ENCODE measurements around the gene IRF8. TPM values are rescaled to one million over a fixed set of nuclear protein-coding genes. Genes with fewer than 3 reads are reported as not detected.

IRF8 gene
- total RNA-seq, 1 donor from 2014 or later = 1.5 TPM

GRCh38 chr16:85963753-85964285 is 64.9 kb downstream of the IRF8 start:
- TF ChIP-seq CTCF (IDR thresholded peaks at IDR 0.05; ENCODE audit: unreplicated experiment) = no peak

GRCh38 chr16:85965125-85965524 is 66.2 kb downstream of the IRF8 start:
- peaks cover 1% of the 10 kb centered on the region for H3K27me3 Mint-ChIP-seq (ENCODE audit: unreplicated experiment)
- no peak overlapping the region for H3K4me3 Mint-ChIP-seq (ENCODE audit: unreplicated experiment)
- H3K9me3 Mint-ChIP-seq (ENCODE audit: unreplicated experiment) = no peaks in the 10 kb centered on the region

More at GRCh38 chr16:85963753-85964285, 64.9 kb downstream of the IRF8 start:
- no peak for DNase-seq (ENCODE audit: low spot score)
- H3K4me3 Mint-ChIP-seq (ENCODE audit: unreplicated experiment) = no peak overlapping the region
- no peaks in the 10 kb centered on the region for H3K4me1 Mint-ChIP-seq (ENCODE audit: unreplicated experiment)
- no peaks in the 10 kb centered on the region for H3K36me3 Mint-ChIP-seq (ENCODE audit: low read depth, unreplicated experiment)
- H3K27me3 Mint-ChIP-seq (ENCODE audit: unreplicated experiment) = peaks cover 1% of the 10 kb centered on the region
- no peaks in the 10 kb centered on the region for H3K9me3 Mint-ChIP-seq (ENCODE audit: unreplicated experiment)
- no peak overlapping the region for H3K27ac Mint-ChIP-seq (ENCODE audit: unreplicated experiment)

GRCh38 chr16:85967111-85967510 is 68.1 kb downstream of the IRF8 start:
- Mint-ChIP-seq H3K36me3 (ENCODE audit: low read depth, unreplicated experiment) (peaks cover 4% of the 10 kb centered on the region), H3K27me3 (ENCODE audit: unreplicated experiment) (peaks cover 1% of the 10 kb centered on the region), H3K9me3 (ENCODE audit: unreplicated experiment) (no peaks in the 10 kb centered on the region), H3K4me3 (ENCODE audit: unreplicated experiment) (no peak overlapping the region), H3K27ac (ENCODE audit: unreplicated experiment) (no peak overlapping the region), H3K4me1 (ENCODE audit: unreplicated experiment) (no peaks in the 10 kb centered on the region)
- no peak for DNase-seq (ENCODE audit: low spot score)
- no peak for TF ChIP-seq CTCF (IDR thresholded peaks at IDR 0.05; ENCODE audit: unreplicated experiment)

More at GRCh38 chr16:85965125-85965524, 66.2 kb downstream of the IRF8 start:
- H3K36me3 Mint-ChIP-seq (ENCODE audit: low read depth, unreplicated experiment) = no peaks in the 10 kb centered on the region
- H3K4me1 Mint-ChIP-seq (ENCODE audit: unreplicated experiment) = no peaks in the 10 kb centered on the region
- H3K27ac Mint-ChIP-seq (ENCODE audit: unreplicated experiment) = no peak overlapping the region
- no peak for DNase-seq (ENCODE audit: low spot score)
- no peak for TF ChIP-seq CTCF (IDR thresholded peaks at IDR 0.05; ENCODE audit: unreplicated experiment)

- Mint-ChIP-seq H3K4me3 (ENCODE audit: unreplicated experiment) (no peak overlapping the region), H3K36me3 (ENCODE audit: low read depth, unreplicated experiment) (peaks cover 4% of the 10 kb centered on the region), H3K9me3 (ENCODE audit: unreplicated experiment) (no peaks in the 10 kb centered on the region), H3K4me1 (ENCODE audit: unreplicated experiment) (no peaks in the 10 kb centered on the region), H3K27me3 (ENCODE audit: unreplicated experiment) (peaks cover 1% of the 10 kb centered on the region), H3K27ac (ENCODE audit: unreplicated experiment) (no peak overlapping the region)
- no peak for DNase-seq (ENCODE audit: low spot score)
- no peak for TF ChIP-seq CTCF (IDR thresholded peaks at IDR 0.05; ENCODE audit: unreplicated experiment)
Measured at GRCh38 chr16:85968041-85968920, 69.3 kb downstream of the IRF8 start.

GRCh38 chr16:85969159-85969558 is 70.2 kb downstream of the IRF8 start:
- H3K36me3 Mint-ChIP-seq (ENCODE audit: low read depth, unreplicated experiment) = peaks cover 7% of the 10 kb centered on the region

More at GRCh38 chr16:85969159-85969558, 70.2 kb downstream of the IRF8 start:
- Mint-ChIP-seq H3K4me3 (ENCODE audit: unreplicated experiment) (no peak overlapping the region), H3K9me3 (ENCODE audit: unreplicated experiment) (no peaks in the 10 kb centered on the region), H3K27ac (ENCODE audit: unreplicated experiment) (no peak overlapping the region), H3K27me3 (ENCODE audit: unreplicated experiment) (peaks cover 4% of the 10 kb centered on the region), H3K4me1 (ENCODE audit: unreplicated experiment) (no peaks in the 10 kb centered on the region)
- TF ChIP-seq CTCF (IDR thresholded peaks at IDR 0.05; ENCODE audit: unreplicated experiment) = no peak
- DNase-seq (ENCODE audit: low spot score) = no peak
